ENCODE results near the gene LRRC10.

Gene LRRC10

GRCh38 chr12:69566603-69567002, 44.1 kb downstream of the LRRC10 start:
- no peak for FAIRE-seq

DNA sequence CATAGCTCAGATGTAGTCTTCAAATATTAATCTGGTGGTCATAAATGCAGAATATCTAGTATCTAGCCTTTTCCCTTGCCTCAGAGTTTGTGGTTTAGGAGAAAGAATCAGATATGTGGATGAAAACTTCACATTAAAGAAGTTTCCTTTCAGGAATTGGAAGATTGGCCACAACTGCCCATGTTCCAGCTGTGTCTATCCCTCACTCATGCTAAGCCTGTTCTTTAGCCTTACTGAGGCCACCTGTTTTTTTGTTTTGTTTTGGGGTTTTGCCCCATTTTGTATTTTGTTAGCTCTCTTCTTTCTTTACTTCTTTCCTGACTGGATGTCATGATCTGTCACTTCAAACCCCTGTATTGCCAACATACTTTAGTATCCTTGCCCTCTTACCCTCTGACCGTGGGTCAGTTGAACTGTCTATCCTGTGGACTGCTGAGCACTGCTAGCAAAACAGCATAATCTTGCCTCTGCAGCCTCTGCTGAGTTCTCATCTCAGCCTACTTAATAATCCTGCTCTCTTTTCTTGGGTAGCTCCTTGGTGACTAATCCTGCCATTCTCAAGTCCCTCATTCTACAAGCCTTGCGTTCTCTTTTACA, 47.4 kb downstream of the LRRC10 start:
- FAIRE-seq, result no peak
